GM10266 (cell line): ENCODE data around the gene CDC42EP3.

Experiments
- DNase-seq: peaks from one replicate; pipeline ENCODE4 v3.0.0; 2012; ENCODE audit errors: extremely low spot score
- CTCF ChIP-seq: IDR thresholded peaks from 2 replicates; pipeline ENCODE4 v1.5.1; 2012; ENCODE audit warnings: mild to moderate bottlenecking, low read depth; ENCODE audit not compliant: control insufficient read depth, insufficient read depth; ENCODE audit errors: missing control alignments

Gene CDC42EP3

DNA sequence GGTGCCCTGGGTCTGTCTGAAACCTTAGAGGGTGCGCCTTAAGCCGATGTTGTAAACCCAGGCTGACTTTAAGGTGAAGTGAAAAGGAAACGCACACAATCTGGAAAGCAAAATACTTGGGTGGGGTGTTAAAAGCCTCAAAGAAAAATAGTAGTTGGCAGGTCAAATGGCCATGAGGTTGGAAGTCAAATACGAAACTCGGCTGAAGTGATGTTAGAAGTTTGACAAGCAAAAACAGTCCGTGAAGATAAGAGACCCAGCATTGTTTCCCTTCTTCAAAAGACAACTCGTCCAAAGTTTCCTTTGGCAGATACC lies 1.4 kb upstream of the CDC42EP3 start:
- DNase-seq: no peak
- TF ChIP-seq CTCF: no peak

GRCh38 chr2:37672104-37672869 lies 845 bp upstream of the CDC42EP3 start:
- DNase-seq: peak; percentile 86
- no peak for TF ChIP-seq CTCF

GRCh38 chr2:37671816-37672103 lies 318 bp upstream of the CDC42EP3 start:
- DNase-seq: no peak
- no peak for TF ChIP-seq CTCF

- no peak for TF ChIP-seq CTCF
- DNase-seq: no peak
These were observed 949 bp downstream of the CDC42EP3 start for GRCh38 chr2:37670378-37671008.

GRCh38 chr2:37669446-37669845 lies 2.0 kb downstream of the CDC42EP3 start:
- no peak for DNase-seq
- TF ChIP-seq CTCF: no peak

DNA sequence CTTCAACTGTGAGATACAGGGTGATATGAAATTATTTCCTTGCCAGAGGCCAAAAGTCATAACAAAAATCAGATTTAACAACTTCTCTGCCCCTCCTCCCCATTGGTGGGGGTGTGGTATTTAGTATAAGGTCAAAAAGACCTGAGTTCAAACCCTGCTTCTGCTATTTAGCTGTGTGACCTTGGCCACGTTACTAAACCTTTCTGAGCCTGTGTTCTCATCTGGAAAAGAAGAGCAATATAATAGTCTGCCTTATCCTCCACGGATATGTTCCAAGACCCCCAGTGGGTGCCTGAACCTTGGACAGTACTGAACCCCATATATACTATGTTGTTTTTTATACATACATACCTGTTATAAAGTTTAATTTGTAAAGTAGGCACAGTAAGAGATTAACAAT lies 3.7 kb downstream of the CDC42EP3 start:
- no peak for DNase-seq
- no peak for TF ChIP-seq CTCF

GRCh38 chr2:37666772-37667171 lies 4.7 kb downstream of the CDC42EP3 start:
- no peak for TF ChIP-seq CTCF
- DNase-seq: no peak
